Fibroblast of the aortic adventitia (primary cell): ENCODE results near the gene KIF24. TPM values are rescaled to one million over a fixed set of nuclear protein-coding genes. Genes with fewer than 3 reads are reported as not detected.
"Not testable (repeated sequence)": the region's sequence is repeated elsewhere in the genome, so short reads cannot be mapped to it uniquely, and the experiment has no call there.

Experiments
- DNase-seq: peaks from one replicate; pipeline ENCODE4 v3.0.0-alpha.2; 2010; ENCODE audit warnings: low read depth
- H3K4me3 ChIP-seq: 2 replicates; pipeline ENCODE4 v1.5.1; 2011; ENCODE audit warnings: low read depth, mild to moderate bottlenecking, control low read depth, low read length, moderate library complexity
- total RNA-seq: library from RNA; depleted of rRNA; stranded (reverse); fragments of >200 nt; gene quantifications from 2 replicates; pipeline ENCODE4 v1.2.3, GENCODE V29; 2012; ENCODE audit warnings: low replicate concordance
- TF ChIP-seq, protein P1 (sequence below): IDR thresholded peaks from 2 replicates; pipeline ENCODE4 v1.5.1; 2011; ENCODE audit warnings: mild to moderate bottlenecking, low read length, control low read depth, inconsistent platforms; ENCODE audit not compliant: insufficient read depth

KIF24 gene
- total RNA-seq, 1 donor = 8.2 TPM

DNA sequence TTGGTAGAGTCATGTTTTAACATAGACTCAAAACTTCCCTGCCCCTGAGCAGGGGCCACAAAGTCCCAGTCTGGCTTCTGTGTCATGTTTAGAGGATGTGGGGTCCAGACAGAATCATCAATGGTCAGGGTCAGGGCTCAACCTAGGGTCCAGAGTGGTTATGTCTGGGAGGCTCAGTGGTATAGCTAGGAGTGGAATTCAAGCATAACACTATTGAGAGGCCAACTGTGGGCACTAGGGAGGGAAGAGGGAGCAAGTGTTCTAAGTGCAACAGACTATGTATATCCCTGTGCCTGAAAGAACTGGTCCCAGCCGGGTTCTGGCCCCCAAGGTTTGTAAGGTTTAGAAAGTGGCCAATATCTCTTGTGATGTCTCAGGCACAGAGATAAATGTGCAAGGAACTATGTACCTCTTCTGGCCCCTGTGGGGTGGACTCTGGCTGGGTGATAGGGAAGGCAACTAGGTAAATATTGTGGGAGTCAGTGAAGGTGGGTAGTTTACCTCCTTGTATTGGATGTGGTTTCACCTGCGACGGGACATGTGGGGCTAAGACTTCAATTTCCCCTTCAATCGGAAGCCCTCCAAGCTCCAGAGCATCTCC, 33.6 kb upstream of the KIF24 start:
- TF ChIP-seq, protein P1, sequence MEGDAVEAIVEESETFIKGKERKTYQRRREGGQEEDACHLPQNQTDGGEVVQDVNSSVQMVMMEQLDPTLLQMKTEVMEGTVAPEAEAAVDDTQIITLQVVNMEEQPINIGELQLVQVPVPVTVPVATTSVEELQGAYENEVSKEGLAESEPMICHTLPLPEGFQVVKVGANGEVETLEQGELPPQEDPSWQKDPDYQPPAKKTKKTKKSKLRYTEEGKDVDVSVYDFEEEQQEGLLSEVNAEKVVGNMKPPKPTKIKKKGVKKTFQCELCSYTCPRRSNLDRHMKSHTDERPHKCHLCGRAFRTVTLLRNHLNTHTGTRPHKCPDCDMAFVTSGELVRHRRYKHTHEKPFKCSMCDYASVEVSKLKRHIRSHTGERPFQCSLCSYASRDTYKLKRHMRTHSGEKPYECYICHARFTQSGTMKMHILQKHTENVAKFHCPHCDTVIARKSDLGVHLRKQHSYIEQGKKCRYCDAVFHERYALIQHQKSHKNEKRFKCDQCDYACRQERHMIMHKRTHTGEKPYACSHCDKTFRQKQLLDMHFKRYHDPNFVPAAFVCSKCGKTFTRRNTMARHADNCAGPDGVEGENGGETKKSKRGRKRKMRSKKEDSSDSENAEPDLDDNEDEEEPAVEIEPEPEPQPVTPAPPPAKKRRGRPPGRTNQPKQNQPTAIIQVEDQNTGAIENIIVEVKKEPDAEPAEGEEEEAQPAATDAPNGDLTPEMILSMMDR = no peak
- DNase-seq = no peak
- H3K4me3 ChIP-seq = no peak overlapping the region

DNA sequence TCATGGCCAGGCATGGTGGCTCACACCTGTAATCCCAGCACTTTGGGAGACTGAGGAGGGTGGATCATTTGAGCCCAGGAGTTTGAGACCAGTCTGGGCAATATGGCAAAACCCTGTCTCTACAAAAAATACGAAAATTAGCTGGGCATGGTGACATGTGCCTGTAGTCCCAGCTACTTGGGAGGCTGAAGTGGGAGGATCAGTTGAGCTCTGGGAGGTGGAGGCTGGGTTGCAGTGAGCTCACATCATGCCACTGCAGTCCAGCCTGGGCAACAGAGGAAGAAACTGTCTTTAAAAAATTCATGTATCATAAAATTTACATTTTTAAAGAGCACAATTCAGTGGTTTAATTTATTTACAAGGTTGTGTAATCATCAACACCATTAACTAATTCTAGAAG, 23.9 kb upstream of the KIF24 start:
- not testable (repeated sequence) for DNase-seq, H3K4me3 ChIP-seq

DNA sequence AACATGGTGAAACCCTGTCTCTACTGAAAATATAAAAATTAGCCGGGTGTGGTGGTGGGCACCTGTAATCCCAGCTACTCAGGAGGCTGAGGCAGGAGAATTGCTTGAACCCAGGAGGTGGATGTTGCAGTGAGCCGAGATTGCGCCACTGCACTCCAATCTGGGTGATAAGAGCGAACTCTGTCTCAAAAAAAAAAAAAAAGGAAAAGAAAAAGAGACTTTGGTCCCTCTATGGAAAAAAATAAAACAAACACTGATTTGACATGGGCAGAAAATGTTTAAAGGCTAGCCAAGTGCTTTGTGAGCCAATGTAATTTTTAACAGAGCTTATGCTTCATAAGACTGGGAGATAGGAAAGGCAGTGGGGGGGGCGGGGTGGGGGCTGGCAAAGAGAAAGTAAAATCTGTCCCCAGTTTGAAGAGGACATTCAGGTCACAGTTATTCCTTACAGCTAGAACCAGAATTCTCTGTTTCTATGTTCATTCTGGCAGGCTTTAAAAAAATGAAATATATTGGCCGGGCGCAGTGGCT, 23.1 kb upstream of the KIF24 start:
- not testable (repeated sequence) for DNase-seq, H3K4me3 ChIP-seq

DNA sequence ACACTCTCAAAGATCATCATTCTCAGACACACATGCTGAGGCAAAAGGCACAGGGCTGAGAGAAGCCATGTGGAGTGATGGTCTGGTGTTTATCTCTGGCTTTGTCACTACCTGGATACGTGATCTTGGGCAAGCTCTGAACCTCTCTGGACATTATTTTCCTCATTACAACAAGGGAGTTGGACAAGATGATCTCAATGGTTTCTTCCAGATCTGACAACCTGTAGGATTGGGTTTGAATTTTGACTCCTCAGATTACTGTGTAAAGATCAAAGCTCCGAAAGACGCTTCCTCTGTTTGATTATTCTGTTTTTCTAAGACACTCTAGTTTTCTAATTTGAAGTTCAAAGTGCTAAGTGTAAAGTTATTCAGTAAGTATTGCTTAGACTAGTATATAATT, 20.3 kb upstream of the KIF24 start:
- no peak for DNase-seq
- no peak overlapping the region for H3K4me3 ChIP-seq
- TF ChIP-seq, protein P1 = no peak

DNA sequence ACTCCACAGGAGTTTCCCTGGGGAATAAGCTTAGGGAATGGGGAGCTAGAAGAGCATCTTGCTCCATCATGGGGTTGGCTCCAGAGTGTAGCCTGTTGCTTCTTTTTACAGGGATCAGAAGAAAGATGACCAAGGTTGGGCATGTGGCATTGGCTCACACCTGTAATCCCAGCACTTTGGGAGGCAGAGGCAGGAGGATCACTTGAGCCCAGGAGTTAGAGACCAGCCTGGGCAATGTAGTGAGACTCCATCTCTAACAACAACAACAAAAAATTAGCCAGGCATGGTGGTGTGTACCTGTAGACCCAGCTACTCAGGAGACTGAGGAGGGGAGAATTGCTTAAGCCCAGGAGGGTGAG, 18.7 kb upstream of the KIF24 start:
- no peak overlapping the region for H3K4me3 ChIP-seq
- no peak for DNase-seq
- TF ChIP-seq, protein P1 = no peak

DNA sequence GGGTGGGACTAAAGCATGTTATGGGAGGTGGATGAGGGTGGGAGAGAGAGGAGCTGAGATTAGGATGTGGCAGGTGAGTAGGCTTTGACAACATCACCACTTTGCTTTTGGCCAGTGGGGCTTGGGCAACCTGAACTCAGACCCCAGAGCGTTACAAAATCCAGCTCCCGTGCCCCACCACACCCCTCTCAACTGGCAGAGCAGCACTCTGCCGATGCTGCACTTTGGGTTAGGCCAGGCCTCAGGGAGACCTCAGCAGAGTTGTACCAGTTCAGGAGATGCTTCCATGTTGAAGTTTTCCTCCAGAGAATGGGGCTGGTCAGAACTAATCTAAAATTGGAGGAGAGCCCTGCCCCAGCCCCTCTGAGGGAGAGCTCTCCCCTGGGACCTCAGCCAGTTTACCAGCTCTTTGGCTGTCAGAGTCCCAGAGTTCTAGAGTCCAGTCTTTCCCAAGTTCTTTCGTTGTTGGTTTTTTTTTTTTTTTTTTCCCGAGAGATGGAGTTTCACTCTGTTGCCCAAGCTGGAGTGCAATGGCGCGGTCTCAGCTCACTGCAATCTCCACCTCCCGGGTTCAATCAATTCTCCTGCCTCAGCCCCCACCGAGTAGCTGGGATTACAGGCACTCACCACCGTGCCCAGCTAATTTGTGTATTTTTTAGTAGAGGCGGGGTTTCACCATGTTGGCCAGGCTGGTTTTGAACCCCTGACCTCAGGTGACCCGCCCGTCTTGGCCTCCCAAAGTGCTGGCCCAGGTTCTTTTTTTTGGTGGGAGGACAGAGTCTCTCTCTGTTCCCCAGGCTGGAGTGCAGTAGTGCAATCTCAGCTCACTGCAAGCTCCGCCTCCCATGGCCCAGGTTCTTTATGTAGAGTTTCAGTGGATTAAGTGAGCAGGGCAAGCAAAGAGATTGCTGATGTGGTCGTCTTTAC, 18.1 kb upstream of the KIF24 start:
- H3K4me3 ChIP-seq = no peak overlapping the region
- TF ChIP-seq, protein P1 = no peak
- DNase-seq = no peak

DNA sequence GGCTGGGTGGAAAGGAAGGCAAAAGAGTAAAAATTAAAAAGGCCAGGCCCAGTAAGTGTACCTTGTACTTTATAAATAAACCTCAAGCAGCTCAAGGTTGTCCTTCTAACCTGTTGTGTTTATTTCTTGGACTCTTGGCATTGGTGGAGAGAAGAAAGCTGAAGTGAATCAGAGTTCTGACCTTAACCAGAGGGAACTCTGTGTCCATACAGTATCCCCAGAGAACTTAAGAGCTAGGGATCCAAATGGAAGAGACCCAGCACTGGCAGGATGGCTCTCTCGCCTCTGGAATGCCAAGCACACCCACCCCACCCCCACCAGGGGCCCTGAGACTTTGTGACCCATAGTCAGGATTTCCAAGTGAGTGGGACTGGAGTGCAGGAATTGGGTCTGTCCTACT, 14.5 kb upstream of the KIF24 start:
- DNase-seq = no peak
- TF ChIP-seq, protein P1 = no peak
- H3K4me3 ChIP-seq = no peak overlapping the region
